SK-N-MC (cell line): ENCODE measurements around the gene CES3.
A peak's percentile ranks its signal among the peaks of the same experiment; 100 is the strongest.

Experiments
- DNase-seq: peaks from one replicate; pipeline ENCODE4 v3.0.0-alpha.2; 2011; ENCODE audit warnings: low read depth, low spot score
- H3K27ac ChIP-seq: fragments of 200-600 bp; sonication (generic); 2 replicates; pipeline ENCODE4 v1.5.1; 2016; ENCODE audit warnings: mixed run types
- H3K36me3 ChIP-seq: fragments of 200-600 bp; sonication (generic); 2 replicates; pipeline ENCODE4 v1.6.1; 2017; ENCODE audit warnings: antibody characterized with exemption, low read length, mixed read lengths; ENCODE audit not compliant: insufficient read depth
- H3K4me3 ChIP-seq: fragments of 200-600 bp; sonication (generic); 2 replicates; pipeline ENCODE4 v1.5.1; 2016
- H3K9ac ChIP-seq: fragments of 200-600 bp; sonication (generic); 2 replicates; pipeline ENCODE4 v1.8.0; 2017; ENCODE audit warnings: mixed run types, mixed read lengths; ENCODE audit not compliant: insufficient read length
- H3K9me3 ChIP-seq: fragments of 200-600 bp; sonication (generic); 2 replicates; pipeline ENCODE4 v1.6.1; 2017; ENCODE audit warnings: low read depth, mild to moderate bottlenecking, antibody characterized with exemption, low read length, moderate library complexity, mixed read lengths
- EZH2 ChIP-seq: fragments of 200-600 bp; sonication (generic); IDR thresholded peaks from one replicate; pipeline ENCODE4 v1.6.1; 2017; ENCODE audit warnings: antibody characterized with exemption
- FOXP2 ChIP-seq: optimal IDR thresholded peaks from 2 replicates; pipeline ENCODE3; 2011; ENCODE audit warnings: mild to moderate bottlenecking, moderate library complexity; ENCODE audit not compliant: insufficient read depth; ENCODE audit errors: extremely low read length, control extremely low read depth
- POLR2AphosphoS5 ChIP-seq: IDR thresholded peaks from 2 replicates; pipeline ENCODE4 v1.6.1; 2012; ENCODE audit warnings: mild to moderate bottlenecking, low read depth, low read length, borderline replicate concordance

The CES3 gene

GRCh38 chr16:66924527-66925321, 36.3 kb upstream of the CES3 start:
- no peak for DNase-seq
- Histone ChIP-seq H3K36me3 (no peaks in the 10 kb centered on the region), H3K4me3 (no peak overlapping the region), H3K9ac (no peak overlapping the region), H3K27ac (no peak overlapping the region), H3K9me3 (no peaks in the 10 kb centered on the region)
- TF ChIP-seq POLR2AphosphoS5: no peak
- no peak for TF ChIP-seq FOXP2
- TF ChIP-seq EZH2: no peak

- H3K4me3 ChIP-seq: no peak within 1 kb of the TSS
Observed at GRCh38 chr16:66925322-66925840, 35.7 kb upstream of the CES3 start, which contains the start of gene RRAD. RRAD (minus strand) TSS chr16:66925535; CDS start chr16:66925179, 356 bp downstream.

GRCh38 chr16:66926171-66926947, 34.7 kb upstream of the CES3 start:
- Histone ChIP-seq H3K27ac (no peak overlapping the region), H3K36me3 (no peaks in the 10 kb centered on the region), H3K4me3 (no peak overlapping the region), H3K9me3 (no peaks in the 10 kb centered on the region), H3K9ac (no peak overlapping the region)
- TF ChIP-seq FOXP2: no peak
- no peak for TF ChIP-seq EZH2
- no peak for TF ChIP-seq POLR2AphosphoS5
- DNase-seq: no peak

More at GRCh38 chr16:66925322-66925840, 35.7 kb upstream of the CES3 start, which contains the start of gene RRAD:
- Histone ChIP-seq H3K9ac (no peak within 1 kb of the TSS), H3K27ac (no peak within 1 kb of the TSS), H3K36me3 (no peaks in the 10 kb centered on the region), H3K9me3 (no peaks in the 10 kb centered on the region)
- no peak for DNase-seq
- no peak for TF ChIP-seq FOXP2
- peak; percentile 74 for TF ChIP-seq EZH2

- TF ChIP-seq POLR2AphosphoS5 (no peak), EZH2 (no peak), FOXP2 (no peak)
- H3K9me3 ChIP-seq: no peaks in the 10 kb centered on the region
- H3K27ac ChIP-seq: no peak overlapping the region
- H3K9ac ChIP-seq: no peak overlapping the region
- no peak overlapping the region for H3K4me3 ChIP-seq
- H3K36me3 ChIP-seq: no peaks in the 10 kb centered on the region
- DNase-seq: no peak
Observed at GRCh38 chr16:66926961-66927436, 34.1 kb upstream of the CES3 start.

GRCh38 chr16:66927918-66928649, 33.0 kb upstream of the CES3 start:
- no peaks in the 10 kb centered on the region for H3K36me3 ChIP-seq
- no peaks in the 10 kb centered on the region for H3K9me3 ChIP-seq
- TF ChIP-seq FOXP2 (no peak), EZH2 (no peak), POLR2AphosphoS5 (no peak)
- H3K27ac ChIP-seq: no peak overlapping the region
- H3K9ac ChIP-seq: no peak overlapping the region
- H3K4me3 ChIP-seq: no peak overlapping the region
- DNase-seq: no peak

GRCh38 chr16:66928702-66929388, 32.2 kb upstream of the CES3 start:
- H3K36me3 ChIP-seq: no peaks in the 10 kb centered on the region
- no peaks in the 10 kb centered on the region for H3K9me3 ChIP-seq
- no peak overlapping the region for H3K4me3 ChIP-seq
- TF ChIP-seq EZH2: no peak
- H3K27ac ChIP-seq: no peak overlapping the region
- no peak for DNase-seq
- no peak overlapping the region for H3K9ac ChIP-seq

- H3K27ac ChIP-seq: no peak overlapping the region
- DNase-seq: no peak
- no peak overlapping the region for H3K9ac ChIP-seq
Observed at GRCh38 chr16:66930189-66930588, 30.9 kb upstream of the CES3 start.

GRCh38 chr16:66931665-66932064, 29.4 kb upstream of the CES3 start:
- no peak for TF ChIP-seq FOXP2
- TF ChIP-seq POLR2AphosphoS5: no peak
- no peak for TF ChIP-seq EZH2
- Histone ChIP-seq H3K9me3 (no peaks in the 10 kb centered on the region), H3K9ac (no peak overlapping the region), H3K4me3 (no peak overlapping the region), H3K27ac (no peak overlapping the region), H3K36me3 (no peaks in the 10 kb centered on the region)
- DNase-seq: no peak

More at GRCh38 chr16:66930189-66930588, 30.9 kb upstream of the CES3 start:
- Histone ChIP-seq H3K4me3 (no peak overlapping the region), H3K36me3 (no peaks in the 10 kb centered on the region), H3K9me3 (no peaks in the 10 kb centered on the region)
- no peak for TF ChIP-seq EZH2
- no peak for TF ChIP-seq FOXP2
- no peak for TF ChIP-seq POLR2AphosphoS5
